Activated CD4-positive, alpha-beta memory T cell treated with anti-CD3 and anti-CD28 coated beads for 36 hours (primary cell): ENCODE data around the gene HEYL. TPM values are rescaled to one million over a fixed set of nuclear protein-coding genes. Genes with fewer than 3 reads are reported as not detected.

Source experiments
- total RNA-seq, 2 experiments: library from RNA; stranded (reverse); gene quantifications; one replicate each; pipeline ENCODE4 v1.2.3, GENCODE V29; 2021

Gene HEYL
- total RNA-seq, 2 experiments from 2014 or later, result 0.19 TPM

Other genes starting within 250 kb of the HEYL start
- not detected for gene BMP8A, start 148.0 kb downstream of the HEYL start, total RNA-seq
- 100 to 1,000 TPM; 261 to 265 TPM for gene PABPC4, start 62.9 kb downstream of the HEYL start, total RNA-seq
- not detected for gene NT5C1A, start 32.5 kb upstream of the HEYL start, total RNA-seq
- gene HPCAL4, start 51.8 kb upstream of the HEYL start, total RNA-seq, result under 1 TPM; 0.43 to 0.61 TPM
- gene PPIE, start 99.2 kb upstream of the HEYL start, total RNA-seq, result 10 to 100 TPM; 64.1 to 68.7 TPM
- gene OXCT2, start 131.7 kb upstream of the HEYL start, total RNA-seq, result 1 to 10 TPM; 1.2 to 1.9 TPM
- gene BMP8B, start 149.2 kb upstream of the HEYL start, total RNA-seq, result under 1 TPM; 0.53 to 0.55 TPM
- 10 to 100 TPM; 21.0 to 21.9 TPM for gene TRIT1, start 243.9 kb upstream of the HEYL start, total RNA-seq